HFFc6 (cell line): ENCODE data around the gene ANKRD6. TPM values are rescaled to one million over a fixed set of nuclear protein-coding genes. Genes with fewer than 3 reads are reported as not detected.

ENCODE experiments used
- DNase-seq: peaks from one replicate; pipeline ENCODE4 v3.0.0-alpha.2; 2018
- H3K27ac Mint-ChIP-seq: 2 replicates; pipeline ENCODE4 v1.8.0; 2020; ENCODE audit warnings: mild to moderate bottlenecking, mixed read lengths
- H3K27me3 Mint-ChIP-seq: 2 replicates; pipeline ENCODE4 v1.8.0; 2021; ENCODE audit warnings: mild to moderate bottlenecking, moderate library complexity, mixed read lengths; ENCODE audit not compliant: insufficient read depth
- H3K36me3 Mint-ChIP-seq: 2 replicates; pipeline ENCODE4 v1.8.0; 2021; ENCODE audit warnings: low read depth, mixed read lengths
- H3K4me1 Mint-ChIP-seq: 2 replicates; pipeline ENCODE4 v1.8.0; 2020; ENCODE audit warnings: low read depth, mixed read lengths
- H3K4me3 Mint-ChIP-seq: 2 replicates; pipeline ENCODE4 v1.8.0; 2020; ENCODE audit warnings: mild to moderate bottlenecking, moderate library complexity, mixed read lengths
- H3K9me3 Mint-ChIP-seq: 2 replicates; pipeline ENCODE4 v1.8.0; 2020; ENCODE audit warnings: mild to moderate bottlenecking, mixed read lengths
- CTCF ChIP-seq: fragments of 200-600 bp; sonication (generic); IDR thresholded peaks from 2 replicates; pipeline ENCODE4 v1.5.0; 2021; ENCODE audit warnings: antibody characterized with exemption, mild to moderate bottlenecking
- total RNA-seq, 6 experiments: library from RNA; stranded (reverse); fragmentation: NEBNext Ultra II Directional; extraction: Animal tissue kit (Norgen Biotek cat#: 25700); gene quantifications; 2 replicates in 1 of 6; 3 replicates in 5 of 6; pipeline ENCODE4 v1.2.3, GENCODE V29; 2021

ANKRD6 gene
- total RNA-seq, 6 experiments from 2014 or later, result not detected

GRCh38 chr6:89410231-89410761 lies 22.7 kb upstream of the ANKRD6 start:
- peaks cover 48% of the 10 kb centered on the region for H3K27me3 Mint-ChIP-seq
- DNase-seq, result no peak
- no peaks in the 10 kb centered on the region for H3K9me3 Mint-ChIP-seq
- TF ChIP-seq CTCF, result no peak
- H3K36me3 Mint-ChIP-seq, result no peaks in the 10 kb centered on the region
- no peak overlapping the region for H3K27ac Mint-ChIP-seq
- H3K4me1 Mint-ChIP-seq, result no peaks in the 10 kb centered on the region
- H3K4me3 Mint-ChIP-seq, result no peak overlapping the region

GRCh38 chr6:89410788-89411144 lies 22.2 kb upstream of the ANKRD6 start:
- H3K4me3 Mint-ChIP-seq, result peak overlapping the region; percentile 60
- no peak overlapping the region for H3K27ac Mint-ChIP-seq
- no peaks in the 10 kb centered on the region for H3K4me1 Mint-ChIP-seq
- H3K9me3 Mint-ChIP-seq, result no peaks in the 10 kb centered on the region
- TF ChIP-seq CTCF, result no peak
- H3K36me3 Mint-ChIP-seq, result no peaks in the 10 kb centered on the region
- peaks cover 51% of the 10 kb centered on the region for H3K27me3 Mint-ChIP-seq
- DNase-seq, result no peak

GRCh38 chr6:89411145-89412070 lies 21.5 kb upstream of the ANKRD6 start:
- Mint-ChIP-seq H3K4me1 (no peaks in the 10 kb centered on the region), H3K36me3 (no peaks in the 10 kb centered on the region), H3K9me3 (no peaks in the 10 kb centered on the region), H3K4me3 (peak overlapping the region; percentile 60), H3K27me3 (peaks cover 50% of the 10 kb centered on the region), H3K27ac (no peak overlapping the region)
- DNase-seq, result no peak
- TF ChIP-seq CTCF, result no peak

GRCh38 chr6:89412071-89413005 lies 20.6 kb upstream of the ANKRD6 start, which contains the start of gene RRAGD:
Gene RRAGD, minus strand, starts transcription at chr6:89412273. Its CDS starts 280 bp downstream, at chr6:89411993.
- Mint-ChIP-seq H3K4me1 (no peaks in the 10 kb centered on the region), H3K4me3 (peak within 1 kb of the TSS; percentile 32; the same call in 1 of the 2 replicates), H3K36me3 (no peaks in the 10 kb centered on the region), H3K27ac (no peak within 1 kb of the TSS), H3K27me3 (peaks cover 42% of the 10 kb centered on the region), H3K9me3 (no peaks in the 10 kb centered on the region)
- TF ChIP-seq CTCF, result no peak
- no peak for DNase-seq

GRCh38 chr6:89413006-89413400 lies 19.9 kb upstream of the ANKRD6 start:
- H3K4me1 Mint-ChIP-seq, result no peaks in the 10 kb centered on the region
- no peak overlapping the region for H3K4me3 Mint-ChIP-seq
- TF ChIP-seq CTCF, result no peak
- no peak overlapping the region for H3K27ac Mint-ChIP-seq
- DNase-seq, result no peak
- H3K9me3 Mint-ChIP-seq, result no peaks in the 10 kb centered on the region
- H3K36me3 Mint-ChIP-seq, result no peaks in the 10 kb centered on the region
- peaks cover 41% of the 10 kb centered on the region for H3K27me3 Mint-ChIP-seq
